SK-N-SH treated with all-trans-retinoic acid at 6 μM for 48 hours (cell line): ENCODE results near the gene SCN4A.

Experiments
- ATAC-seq: fragments of 200-7000 bp; cut with Tn5 transposase; 3 replicates; pipeline ENCODE4 v1.9.1; 2020; ENCODE audit warnings: mild to moderate bottlenecking, moderate library complexity
- ARNTL ChIP-seq: fragments of 450-650 bp; formaldehyde crosslinking; IDR thresholded peaks from 2 replicates; pipeline ENCODE4 v1.5.0; 2020; ENCODE audit warnings: low read depth, mild to moderate bottlenecking, moderate library complexity, borderline replicate concordance
- BACH2 ChIP-seq: fragments of 250-450 bp; sonication (Bioruptor Pico); IDR thresholded peaks from 2 replicates; pipeline ENCODE4 v1.9.0; 2021; ENCODE audit warnings: mild to moderate bottlenecking, borderline replicate concordance
- ESRRG ChIP-seq: fragments of 250-450 bp; sonication (Bioruptor Pico); IDR thresholded peaks from 2 replicates; pipeline ENCODE4 v1.6.1; 2021; ENCODE audit warnings: mild to moderate bottlenecking
- GLIS3 ChIP-seq: fragments of 250-450 bp; sonication (Bioruptor Pico); IDR thresholded peaks from 2 replicates; pipeline ENCODE4 v1.5.0; 2020; ENCODE audit warnings: mild to moderate bottlenecking, moderate library complexity
- ISL1 ChIP-seq: fragments of 250-450 bp; sonication (Bioruptor Pico); IDR thresholded peaks from 2 replicates; pipeline ENCODE4 v2.1.2; 2022; ENCODE audit warnings: mild to moderate bottlenecking, moderate library complexity
- OSR1 ChIP-seq: fragments of 250-450 bp; sonication (Bioruptor Pico); IDR thresholded peaks from 2 replicates; pipeline ENCODE4 v1.8.0; 2022; ENCODE audit warnings: moderate library complexity, mild to moderate bottlenecking, inconsistent platforms
- RARB ChIP-seq: fragments of 250-450 bp; sonication (Bioruptor Pico); IDR thresholded peaks from 2 replicates; pipeline ENCODE4 v1.8.0; 2021; ENCODE audit warnings: mild to moderate bottlenecking, moderate library complexity
- SNAI2 ChIP-seq: fragments of 250-450 bp; sonication (Bioruptor Pico); IDR thresholded peaks from 2 replicates; pipeline ENCODE4 v1.5.0; 2020; ENCODE audit warnings: mild to moderate bottlenecking, moderate library complexity
- TCF4 ChIP-seq: fragments of 250-450 bp; sonication (Bioruptor Pico); IDR thresholded peaks from 2 replicates; pipeline ENCODE4 v1.8.0; 2021; ENCODE audit warnings: mild to moderate bottlenecking, moderate library complexity, borderline replicate concordance
- TOX ChIP-seq: fragments of 250-450 bp; sonication (Bioruptor Pico); IDR thresholded peaks from 2 replicates; pipeline ENCODE4 v1.8.0; 2021; ENCODE audit warnings: mild to moderate bottlenecking, moderate library complexity, borderline replicate concordance
- TSHZ2 ChIP-seq: fragments of 250-450 bp; sonication (Bioruptor Pico); IDR thresholded peaks from 2 replicates; pipeline ENCODE4 v1.5.0; 2020; ENCODE audit warnings: mild to moderate bottlenecking, moderate library complexity
- ZC3H10 ChIP-seq: fragments of 250-450 bp; sonication (Bioruptor Pico); IDR thresholded peaks from 2 replicates; pipeline ENCODE4 v1.5.1; 2021; ENCODE audit warnings: mild to moderate bottlenecking, moderate library complexity
- ZFP3 ChIP-seq: fragments of 250-450 bp; sonication (Bioruptor Pico); IDR thresholded peaks from 2 replicates; pipeline ENCODE4 v1.5.0; 2020; ENCODE audit warnings: mild to moderate bottlenecking, moderate library complexity
- ZFP30 ChIP-seq: fragments of 450-650 bp; formaldehyde crosslinking; IDR thresholded peaks from 2 replicates; pipeline ENCODE4 v1.5.0; 2022; ENCODE audit warnings: mild to moderate bottlenecking, moderate library complexity
- ZNF565 ChIP-seq: fragments of 450-650 bp; formaldehyde crosslinking; conservative IDR thresholded peaks from 2 replicates; pipeline ENCODE4 v1.5.0; 2020; ENCODE audit warnings: low read depth, mild to moderate bottlenecking, moderate library complexity
- ZNF70 ChIP-seq: fragments of 450-650 bp; formaldehyde crosslinking; IDR thresholded peaks from 2 replicates; pipeline ENCODE4 v1.5.0; 2020; ENCODE audit warnings: mild to moderate bottlenecking, moderate library complexity
- ZNF8 ChIP-seq: fragments of 450-650 bp; formaldehyde crosslinking; IDR thresholded peaks from 2 replicates; pipeline ENCODE4 v1.5.0; 2020; ENCODE audit warnings: mild to moderate bottlenecking, moderate library complexity
- TF ChIP-seq, protein P1 (sequence below): fragments of 250-450 bp; sonication (Bioruptor Pico); IDR thresholded peaks from 2 replicates; pipeline ENCODE4 v1.5.1; 2020; ENCODE audit warnings: low read depth, mild to moderate bottlenecking, moderate library complexity
- TF ChIP-seq, protein P2 (sequence below): fragments of 250-450 bp; sonication (Bioruptor Pico); IDR thresholded peaks from 2 replicates; pipeline ENCODE4 v1.8.0; 2020; ENCODE audit warnings: mild to moderate bottlenecking, moderate library complexity, borderline replicate concordance

The SCN4A gene

GRCh38 chr17:63969278-63969677 is 3.4 kb downstream of the SCN4A start (continued):
- TF ChIP-seq, protein P1, sequence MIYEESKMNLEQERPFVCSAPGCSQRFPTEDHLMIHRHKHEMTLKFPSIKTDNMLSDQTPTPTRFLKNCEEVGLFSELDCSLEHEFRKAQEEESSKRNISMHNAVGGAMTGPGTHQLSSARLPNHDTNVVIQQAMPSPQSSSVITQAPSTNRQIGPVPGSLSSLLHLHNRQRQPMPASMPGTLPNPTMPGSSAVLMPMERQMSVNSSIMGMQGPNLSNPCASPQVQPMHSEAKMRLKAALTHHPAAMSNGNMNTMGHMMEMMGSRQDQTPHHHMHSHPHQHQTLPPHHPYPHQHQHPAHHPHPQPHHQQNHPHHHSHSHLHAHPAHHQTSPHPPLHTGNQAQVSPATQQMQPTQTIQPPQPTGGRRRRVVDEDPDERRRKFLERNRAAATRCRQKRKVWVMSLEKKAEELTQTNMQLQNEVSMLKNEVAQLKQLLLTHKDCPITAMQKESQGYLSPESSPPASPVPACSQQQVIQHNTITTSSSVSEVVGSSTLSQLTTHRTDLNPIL (CRISPR knock-in tag) = no peak
- TF ChIP-seq OSR1 (CRISPR knock-in tag) = no peak
- no peak for TF ChIP-seq GLIS3
- no peak for TF ChIP-seq TOX (CRISPR knock-in tag)

DNA sequence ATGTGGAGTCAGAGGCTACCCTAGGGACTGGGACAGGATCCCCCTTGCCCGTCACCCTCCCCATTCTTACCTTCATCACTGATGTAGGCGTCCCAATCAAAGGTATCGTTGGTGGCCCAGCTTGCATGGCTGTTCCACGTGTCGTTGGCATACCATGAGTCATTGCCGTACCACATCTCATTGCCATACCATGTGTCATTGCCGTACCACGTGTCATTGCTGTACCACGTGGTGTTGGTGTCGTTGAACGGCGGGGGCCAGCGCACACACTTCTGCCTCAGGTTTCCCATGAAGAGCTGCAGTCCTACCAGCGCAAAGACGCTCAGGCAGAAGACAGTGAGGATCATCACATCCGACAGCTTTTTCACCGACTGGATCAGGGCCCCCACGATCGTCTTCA is 4.8 kb downstream of the SCN4A start:
- TF ChIP-seq ZFP30 (CRISPR knock-in tag) (no peak), SNAI2 (no peak), TSHZ2 (CRISPR knock-in tag) (no peak), OSR1 (CRISPR knock-in tag) (no peak), RARB (CRISPR knock-in tag) (no peak), BACH2 (CRISPR knock-in tag) (no peak), TCF4 (CRISPR knock-in tag) (no peak), ARNTL (CRISPR knock-in tag) (no peak)

DNA sequence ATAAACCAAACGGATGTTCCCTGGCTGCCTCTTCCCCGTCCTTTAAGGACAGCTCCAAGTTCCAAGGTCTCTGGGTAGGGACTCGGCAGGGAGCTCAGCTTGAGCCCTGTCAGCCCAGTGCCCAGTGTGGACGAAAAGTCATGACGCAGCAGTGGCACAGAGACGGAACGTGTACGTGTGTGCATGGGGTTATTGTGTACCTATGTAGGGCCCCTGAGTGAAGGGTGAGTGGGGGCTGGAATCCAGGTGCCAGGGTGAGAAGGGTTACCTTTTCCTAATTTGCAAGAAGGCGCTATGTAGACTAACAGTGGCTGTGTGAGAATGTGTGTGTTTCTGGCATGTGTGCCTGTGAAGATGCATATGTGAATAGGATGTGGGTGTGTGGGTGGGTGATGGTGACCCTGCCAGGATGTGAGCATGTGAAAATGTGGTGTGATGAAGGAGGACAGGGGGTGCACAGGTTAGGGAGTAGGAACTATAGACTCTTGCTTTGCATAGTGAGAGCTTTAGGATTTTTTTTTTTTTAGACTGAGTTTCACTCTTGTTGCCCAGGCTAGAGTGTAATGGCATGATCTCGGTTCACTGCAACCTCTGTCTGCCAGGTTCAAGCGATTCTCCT is 6.0 kb downstream of the SCN4A start:
- ATAC-seq = no peak

More for the DNA sequence above, 4.8 kb downstream of the SCN4A start:
- no peak for ATAC-seq

DNA sequence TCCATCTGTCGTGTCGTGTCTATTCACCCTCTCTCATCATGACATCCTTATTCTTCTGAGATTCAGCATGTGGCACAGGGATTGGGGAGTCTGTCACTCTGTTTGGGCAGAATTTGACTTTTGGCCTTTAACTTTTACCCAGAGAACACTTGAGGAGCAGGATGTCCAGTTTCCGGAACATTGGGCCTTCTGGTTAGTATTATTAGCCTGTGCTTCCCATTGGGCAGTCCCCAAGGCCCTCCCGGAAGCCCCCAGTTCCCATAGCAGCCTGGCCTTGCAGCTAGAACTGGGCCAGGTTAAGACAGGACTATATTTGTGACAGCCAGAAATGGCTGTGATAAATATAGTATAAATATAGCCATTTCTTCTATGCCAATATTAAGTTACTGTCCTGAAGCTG is 9.6 kb downstream of the SCN4A start:
- ATAC-seq = no peak

More for the DNA sequence above, 6.0 kb downstream of the SCN4A start:
- no peak for TF ChIP-seq ZNF70 (CRISPR knock-in tag)
- TF ChIP-seq BACH2 (CRISPR knock-in tag) = no peak
- TF ChIP-seq ZFP3 (CRISPR knock-in tag) = no peak
- no peak for TF ChIP-seq OSR1 (CRISPR knock-in tag)

More for the DNA sequence above, 9.6 kb downstream of the SCN4A start:
- TF ChIP-seq ZNF8 (CRISPR knock-in tag) (no peak), TCF4 (CRISPR knock-in tag) (no peak), SNAI2 (no peak), ESRRG (CRISPR knock-in tag) (no peak), ZC3H10 (no peak), ZNF565 (CRISPR knock-in tag) (no peak), ZFP30 (CRISPR knock-in tag) (no peak), TOX (CRISPR knock-in tag) (no peak), ISL1 (CRISPR knock-in tag) (no peak), OSR1 (CRISPR knock-in tag) (no peak), ZFP3 (CRISPR knock-in tag) (no peak), ARNTL (CRISPR knock-in tag) (no peak), RARB (CRISPR knock-in tag) (no peak), GLIS3 (no peak)
- TF ChIP-seq, protein P2, sequence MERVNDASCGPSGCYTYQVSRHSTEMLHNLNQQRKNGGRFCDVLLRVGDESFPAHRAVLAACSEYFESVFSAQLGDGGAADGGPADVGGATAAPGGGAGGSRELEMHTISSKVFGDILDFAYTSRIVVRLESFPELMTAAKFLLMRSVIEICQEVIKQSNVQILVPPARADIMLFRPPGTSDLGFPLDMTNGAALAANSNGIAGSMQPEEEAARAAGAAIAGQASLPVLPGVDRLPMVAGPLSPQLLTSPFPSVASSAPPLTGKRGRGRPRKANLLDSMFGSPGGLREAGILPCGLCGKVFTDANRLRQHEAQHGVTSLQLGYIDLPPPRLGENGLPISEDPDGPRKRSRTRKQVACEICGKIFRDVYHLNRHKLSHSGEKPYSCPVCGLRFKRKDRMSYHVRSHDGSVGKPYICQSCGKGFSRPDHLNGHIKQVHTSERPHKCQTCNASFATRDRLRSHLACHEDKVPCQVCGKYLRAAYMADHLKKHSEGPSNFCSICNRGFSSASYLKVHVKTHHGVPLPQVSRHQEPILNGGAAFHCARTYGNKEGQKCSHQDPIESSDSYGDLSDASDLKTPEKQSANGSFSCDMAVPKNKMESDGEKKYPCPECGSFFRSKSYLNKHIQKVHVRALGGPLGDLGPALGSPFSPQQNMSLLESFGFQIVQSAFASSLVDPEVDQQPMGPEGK (CRISPR knock-in tag) = no peak
- TF ChIP-seq, protein P1 (CRISPR knock-in tag) = no peak
